ENCODE results near the gene MAPKAPK2. TPM values are rescaled to one million over a fixed set of nuclear protein-coding genes. Genes with fewer than 3 reads are reported as not detected.

Gene MAPKAPK2
- total RNA-seq, 1 experiment from 2014 or later, result 72.4 TPM

DNA sequence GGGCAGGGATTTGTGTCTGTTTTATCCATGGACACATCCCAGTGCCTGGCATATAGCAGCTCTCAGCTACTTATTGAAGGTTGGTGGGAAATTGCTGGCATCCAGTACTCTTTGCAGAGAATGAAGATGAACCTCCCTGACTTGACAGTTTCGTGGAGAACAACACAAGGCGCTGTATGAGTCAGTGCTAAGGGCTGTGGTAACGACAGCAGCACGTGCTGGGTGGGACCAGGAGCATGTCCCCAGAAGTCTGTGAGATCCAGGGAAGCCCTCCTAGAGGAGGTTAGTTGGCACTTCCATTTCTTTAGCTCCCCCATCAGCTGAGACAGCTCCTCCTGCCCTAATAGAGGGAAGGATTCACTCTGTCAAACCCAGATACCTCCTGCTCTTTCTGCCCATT is 60.0 kb downstream of the MAPKAPK2 start:
- ChIA-PET POLR2A (no interaction called here), CTCF (no interaction called here)
- 0 out of 2 replicates have a peak, but pooled peaks cover 4% of the 10 kb centered on the region for H3K27me3 ChIP-seq (ENCODE audit: control insufficient read depth, insufficient read depth, low read length)
- no peak for DNase-seq (ENCODE audit: low read depth, low spot score)
- no peaks in the 10 kb centered on the region for H3K4me1 ChIP-seq (ENCODE audit: control insufficient read depth, insufficient read depth, low read length)
- no peaks in the 10 kb centered on the region for H3K36me3 ChIP-seq (ENCODE audit: control insufficient read depth, insufficient read depth, low read length)
- no TSS peak for BruUV-seq (replicated peaks)
- no peak overlapping the region for H3K27ac ChIP-seq (ENCODE audit: low read length)
- no peak overlapping the region for H3K4me3 ChIP-seq (ENCODE audit: low read depth in 2 of 2, low read length in 2 of 2)
- in situ Hi-C loops (cut with HindIII; ENCODE audit: low pct_unique_long_range_greater_than_20kb, low sequenced_read_pairs), result no loop called here
- H3K9me3 ChIP-seq (ENCODE audit: control insufficient read depth, insufficient read depth, low read depth, low read length), result no peaks in the 10 kb centered on the region
- TF ChIP-seq POLR2AphosphoS5 (IDR thresholded peaks at IDR 0.05; ENCODE audit: low read depth, low read length), result no peak
- TF ChIP-seq, protein P1, sequence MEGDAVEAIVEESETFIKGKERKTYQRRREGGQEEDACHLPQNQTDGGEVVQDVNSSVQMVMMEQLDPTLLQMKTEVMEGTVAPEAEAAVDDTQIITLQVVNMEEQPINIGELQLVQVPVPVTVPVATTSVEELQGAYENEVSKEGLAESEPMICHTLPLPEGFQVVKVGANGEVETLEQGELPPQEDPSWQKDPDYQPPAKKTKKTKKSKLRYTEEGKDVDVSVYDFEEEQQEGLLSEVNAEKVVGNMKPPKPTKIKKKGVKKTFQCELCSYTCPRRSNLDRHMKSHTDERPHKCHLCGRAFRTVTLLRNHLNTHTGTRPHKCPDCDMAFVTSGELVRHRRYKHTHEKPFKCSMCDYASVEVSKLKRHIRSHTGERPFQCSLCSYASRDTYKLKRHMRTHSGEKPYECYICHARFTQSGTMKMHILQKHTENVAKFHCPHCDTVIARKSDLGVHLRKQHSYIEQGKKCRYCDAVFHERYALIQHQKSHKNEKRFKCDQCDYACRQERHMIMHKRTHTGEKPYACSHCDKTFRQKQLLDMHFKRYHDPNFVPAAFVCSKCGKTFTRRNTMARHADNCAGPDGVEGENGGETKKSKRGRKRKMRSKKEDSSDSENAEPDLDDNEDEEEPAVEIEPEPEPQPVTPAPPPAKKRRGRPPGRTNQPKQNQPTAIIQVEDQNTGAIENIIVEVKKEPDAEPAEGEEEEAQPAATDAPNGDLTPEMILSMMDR (IDR thresholded peaks at IDR 0.05), result no peak
- TF ChIP-seq SIN3A (IDR thresholded peaks at IDR 0.05; ENCODE audit: borderline replicate concordance, insufficient read depth, low read depth, low read length), result no peak
- no peak for TF ChIP-seq TCF7L2 (IDR thresholded peaks at IDR 0.05; ENCODE audit: low read depth, low read length)
- TF ChIP-seq, protein P2, sequence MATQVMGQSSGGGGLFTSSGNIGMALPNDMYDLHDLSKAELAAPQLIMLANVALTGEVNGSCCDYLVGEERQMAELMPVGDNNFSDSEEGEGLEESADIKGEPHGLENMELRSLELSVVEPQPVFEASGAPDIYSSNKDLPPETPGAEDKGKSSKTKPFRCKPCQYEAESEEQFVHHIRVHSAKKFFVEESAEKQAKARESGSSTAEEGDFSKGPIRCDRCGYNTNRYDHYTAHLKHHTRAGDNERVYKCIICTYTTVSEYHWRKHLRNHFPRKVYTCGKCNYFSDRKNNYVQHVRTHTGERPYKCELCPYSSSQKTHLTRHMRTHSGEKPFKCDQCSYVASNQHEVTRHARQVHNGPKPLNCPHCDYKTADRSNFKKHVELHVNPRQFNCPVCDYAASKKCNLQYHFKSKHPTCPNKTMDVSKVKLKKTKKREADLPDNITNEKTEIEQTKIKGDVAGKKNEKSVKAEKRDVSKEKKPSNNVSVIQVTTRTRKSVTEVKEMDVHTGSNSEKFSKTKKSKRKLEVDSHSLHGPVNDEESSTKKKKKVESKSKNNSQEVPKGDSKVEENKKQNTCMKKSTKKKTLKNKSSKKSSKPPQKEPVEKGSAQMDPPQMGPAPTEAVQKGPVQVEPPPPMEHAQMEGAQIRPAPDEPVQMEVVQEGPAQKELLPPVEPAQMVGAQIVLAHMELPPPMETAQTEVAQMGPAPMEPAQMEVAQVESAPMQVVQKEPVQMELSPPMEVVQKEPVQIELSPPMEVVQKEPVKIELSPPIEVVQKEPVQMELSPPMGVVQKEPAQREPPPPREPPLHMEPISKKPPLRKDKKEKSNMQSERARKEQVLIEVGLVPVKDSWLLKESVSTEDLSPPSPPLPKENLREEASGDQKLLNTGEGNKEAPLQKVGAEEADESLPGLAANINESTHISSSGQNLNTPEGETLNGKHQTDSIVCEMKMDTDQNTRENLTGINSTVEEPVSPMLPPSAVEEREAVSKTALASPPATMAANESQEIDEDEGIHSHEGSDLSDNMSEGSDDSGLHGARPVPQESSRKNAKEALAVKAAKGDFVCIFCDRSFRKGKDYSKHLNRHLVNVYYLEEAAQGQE (IDR thresholded peaks at IDR 0.05; ENCODE audit: insufficient read depth in 1 of 2, low read depth in 2 of 2, low read length in 1 of 2), result no peak
- intact Hi-C loops (cut with micrococcal nuclease; ENCODE audit: unreplicated experiment), result no loop called here
- no peak for ATAC-seq

DNA sequence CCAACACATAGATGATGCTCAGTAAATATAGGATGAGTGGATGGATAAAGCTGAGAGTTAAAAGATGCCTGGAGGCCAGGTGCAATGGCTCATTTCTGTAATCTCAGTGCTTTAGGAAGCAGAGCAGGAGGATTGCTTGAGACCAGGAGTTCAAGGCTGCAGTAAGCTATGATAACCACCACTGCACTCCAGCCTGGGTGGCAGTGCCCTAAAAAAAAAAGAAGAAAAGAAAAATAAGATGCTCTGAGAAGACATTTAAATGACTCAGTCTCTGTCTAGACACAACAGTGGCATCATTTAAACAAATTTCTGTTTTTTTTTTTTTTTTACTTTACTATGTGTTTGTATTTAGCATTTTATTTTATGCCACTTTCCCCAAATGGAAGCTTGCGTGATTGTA is 60.6 kb downstream of the MAPKAPK2 start:
- Histone ChIP-seq H3K27me3 (ENCODE audit: control insufficient read depth, insufficient read depth, low read length) (peaks cover 9% of the 10 kb centered on the region; the same call in 1 of the 2 replicates), H3K36me3 (ENCODE audit: control insufficient read depth, insufficient read depth, low read length) (no peaks in the 10 kb centered on the region), H3K4me1 (ENCODE audit: control insufficient read depth, insufficient read depth, low read length) (no peaks in the 10 kb centered on the region), H3K4me3 (ENCODE audit: low read depth in 2 of 2, low read length in 2 of 2) (no peak overlapping the region), H3K27ac (ENCODE audit: low read length) (no peak overlapping the region), H3K9me3 (ENCODE audit: control insufficient read depth, insufficient read depth, low read depth, low read length) (no peaks in the 10 kb centered on the region)
- ChIA-PET CTCF (interaction anchor here (0.7 to 0.9 kb wide), 2 partner anchors 64 to 83 kb away, joined by 3 to 8 read pairs; no protein-coding TSS in a partner anchor), POLR2A (no interaction called here)
- no peak for DNase-seq (ENCODE audit: low read depth, low spot score)
- TF ChIP-seq SIN3A (IDR thresholded peaks at IDR 0.05; ENCODE audit: borderline replicate concordance, insufficient read depth, low read depth, low read length), result no peak
- TF ChIP-seq, protein P1 (IDR thresholded peaks at IDR 0.05), result no peak
- no peak for TF ChIP-seq POLR2AphosphoS5 (IDR thresholded peaks at IDR 0.05; ENCODE audit: low read depth, low read length)
- TF ChIP-seq, protein P2 (IDR thresholded peaks at IDR 0.05; ENCODE audit: insufficient read depth in 1 of 2, low read depth in 2 of 2, low read length in 1 of 2), result no peak
- no peak for TF ChIP-seq TCF7L2 (IDR thresholded peaks at IDR 0.05; ENCODE audit: low read depth, low read length)
- BruUV-seq (replicated peaks), result no TSS peak
- in situ Hi-C loops (cut with HindIII; ENCODE audit: low pct_unique_long_range_greater_than_20kb, low sequenced_read_pairs) (no loop called here), intact Hi-C loops (cut with micrococcal nuclease; ENCODE audit: unreplicated experiment) (no loop called here)
- ATAC-seq, result no peak
